ENCODE data around the gene AMDHD1. TPM values are rescaled to one million over a fixed set of nuclear protein-coding genes. Genes with fewer than 3 reads are reported as not detected.
A peak's percentile ranks its signal among the peaks of the same experiment; 100 is the strongest.

The AMDHD1 gene
- total RNA-seq, 1 donor from 2014 or later = not detected

GRCh38 chr12:95942524-95943329 is 404 bp upstream of the AMDHD1 start, which contains the start of gene CCDC38:
TSS of gene CCDC38 (minus strand) at chr12:95942614. CDS start at chr12:95936509, 6,105 bp downstream.
- FAIRE-seq (no peak), DNase-seq (ENCODE audit: low read depth) (peak; percentile 58)
- Histone ChIP-seq H3K36me3 (ENCODE audit: control insufficient read depth, insufficient read depth, low read length) (no peaks in the 10 kb centered on the region), H3K27me3 (ENCODE audit: control insufficient read depth, insufficient read depth, low read length) (peaks cover 2% of the 10 kb centered on the region), H3K4me3 (ENCODE audit: low read depth, low read length) (peak within 1 kb of the TSS; percentile 66)
- no peak for TF ChIP-seq CTCF (IDR thresholded peaks at IDR 0.05; ENCODE audit: insufficient read depth, low read length, severe bottlenecking)

DNA sequence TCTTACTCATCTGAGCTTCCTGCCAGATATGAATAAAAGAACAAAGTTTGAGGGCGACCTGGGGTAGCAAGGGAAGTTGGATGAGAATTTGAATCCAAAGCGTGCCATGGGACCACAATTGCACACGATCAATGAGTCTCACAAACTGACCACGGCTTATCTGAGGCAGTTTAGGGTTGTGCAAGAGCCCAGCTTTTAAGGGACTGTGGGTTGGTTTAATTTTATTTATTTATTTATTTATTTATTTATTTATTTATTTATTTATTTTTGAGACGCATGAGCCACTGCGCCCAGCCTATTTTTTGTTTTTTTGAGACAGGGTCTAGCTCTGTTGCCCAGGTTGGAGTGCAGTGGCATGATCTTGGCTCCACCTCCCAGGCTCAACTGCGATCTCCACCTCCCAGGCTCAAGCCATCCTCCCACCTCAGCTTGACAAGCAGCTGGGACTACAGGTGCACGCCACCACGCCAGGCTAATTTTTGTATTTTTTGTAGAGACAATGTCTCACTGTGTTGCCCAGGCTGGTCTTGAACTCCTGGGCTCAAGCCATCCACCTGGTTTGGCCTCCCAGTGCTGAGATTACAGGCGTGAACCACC is 1.1 kb downstream of the AMDHD1 start:
- FAIRE-seq (no peak), DNase-seq (ENCODE audit: low read depth) (no peak)
- no peak for TF ChIP-seq CTCF (IDR thresholded peaks at IDR 0.05; ENCODE audit: insufficient read depth, low read length, severe bottlenecking)
- H3K36me3 ChIP-seq (ENCODE audit: control insufficient read depth, insufficient read depth, low read length) = no peaks in the 10 kb centered on the region
- no peak overlapping the region for H3K4me3 ChIP-seq (ENCODE audit: low read depth, low read length)
- peaks cover 2% of the 10 kb centered on the region for H3K27me3 ChIP-seq (ENCODE audit: control insufficient read depth, insufficient read depth, low read length)

DNA sequence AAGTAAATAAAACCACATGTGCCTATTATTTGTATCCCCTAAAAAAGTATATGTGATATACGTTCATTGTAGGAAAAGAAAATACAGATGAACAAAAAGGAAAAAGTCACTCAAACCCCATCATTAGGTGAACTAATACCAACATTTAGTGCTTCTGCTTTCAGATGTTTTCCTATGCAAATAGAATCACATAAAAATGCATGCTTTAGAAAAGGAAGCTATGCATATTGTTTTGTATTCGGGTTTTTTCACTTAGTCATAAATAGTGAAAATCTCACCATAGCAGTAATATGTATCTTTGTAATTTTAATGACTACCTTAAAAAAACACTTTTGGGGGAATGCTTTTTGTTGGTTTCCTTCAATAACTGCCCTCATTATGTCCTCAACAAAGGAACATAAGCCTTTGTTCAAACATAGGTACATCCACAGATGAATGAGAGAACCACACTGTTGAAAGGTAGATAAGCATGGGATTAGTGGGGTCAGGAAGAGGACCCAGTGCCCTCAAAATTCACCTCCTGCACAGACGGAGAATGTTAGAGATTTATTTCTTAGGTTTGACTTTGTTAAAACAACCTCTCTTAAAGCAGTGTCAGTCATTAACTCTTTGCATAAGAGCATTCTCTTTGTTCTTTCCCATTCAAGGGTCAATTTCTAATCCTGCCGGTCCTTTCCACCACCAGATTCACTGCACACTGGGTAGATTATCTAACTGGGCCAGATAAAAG is 6.5 kb downstream of the AMDHD1 start:
- no peak overlapping the region for H3K4me3 ChIP-seq (ENCODE audit: low read depth, low read length)
- FAIRE-seq (no peak), DNase-seq (ENCODE audit: low read depth) (no peak)
- H3K36me3 ChIP-seq (ENCODE audit: control insufficient read depth, insufficient read depth, low read length) = no peaks in the 10 kb centered on the region
- H3K27me3 ChIP-seq (ENCODE audit: control insufficient read depth, insufficient read depth, low read length) = peaks cover 2% of the 10 kb centered on the region
- no peak for TF ChIP-seq CTCF (IDR thresholded peaks at IDR 0.05; ENCODE audit: insufficient read depth, low read length, severe bottlenecking)

GRCh38 chr12:95951515-95951914 is 8.4 kb downstream of the AMDHD1 start:
- H3K27me3 ChIP-seq (ENCODE audit: control insufficient read depth, insufficient read depth, low read length) = no peaks in the 10 kb centered on the region
- H3K4me3 ChIP-seq (ENCODE audit: low read depth, low read length) = no peak overlapping the region
- FAIRE-seq = no peak
- H3K36me3 ChIP-seq (ENCODE audit: control insufficient read depth, insufficient read depth, low read length) = no peaks in the 10 kb centered on the region
- no peak for DNase-seq (ENCODE audit: low read depth)
- TF ChIP-seq CTCF (IDR thresholded peaks at IDR 0.05; ENCODE audit: insufficient read depth, low read length, severe bottlenecking) = no peak

- Histone ChIP-seq H3K4me3 (ENCODE audit: low read depth, low read length) (no peak overlapping the region), H3K27me3 (ENCODE audit: control insufficient read depth, insufficient read depth, low read length) (no peaks in the 10 kb centered on the region), H3K36me3 (ENCODE audit: control insufficient read depth, insufficient read depth, low read length) (no peaks in the 10 kb centered on the region)
- no peak for DNase-seq (ENCODE audit: low read depth)
- FAIRE-seq = no peak
- TF ChIP-seq CTCF (IDR thresholded peaks at IDR 0.05; ENCODE audit: insufficient read depth, low read length, severe bottlenecking) = no peak
Measured at GRCh38 chr12:95953000-95953399, 9.9 kb downstream of the AMDHD1 start.

Data from bronchial epithelial cell (primary cell).